Activated CD4-positive, CD25-positive, alpha-beta regulatory T cell (primary cell): ENCODE results near the gene NXPH4.

Source experiments
- DNase-seq, 4 experiments: peaks; one replicate each; lab custom pipeline; 2025; lab: John Stamatoyannopoulos, UW

NXPH4 gene

GRCh38 chr12:57216014-57216911 lies at the start of gene NXPH4:
NXPH4 (plus strand) TSS chr12:57216794; CDS start chr12:57216970, 176 bp downstream.
- peak in 3 of 4 experiments; percentile 21 to 50 (median 36) for DNase-seq

- peak in 1 of 4 experiments; percentile 7 for DNase-seq
Measured at GRCh38 chr12:57166971-57167371, 49.6 kb upstream of the NXPH4 start.

GRCh38 chr12:57168058-57168457 lies 48.5 kb upstream of the NXPH4 start:
- DNase-seq = no peak

GRCh38 chr12:57169046-57169795 lies 47.4 kb upstream of the NXPH4 start:
- DNase-seq = no peak

- no peak for DNase-seq
Measured at GRCh38 chr12:57169969-57170368, 46.6 kb upstream of the NXPH4 start.

- DNase-seq = no peak
Measured at GRCh38 chr12:57170408-57170807, 46.2 kb upstream of the NXPH4 start.

- no peak for DNase-seq
Measured at GRCh38 chr12:57170927-57171326, 45.7 kb upstream of the NXPH4 start.

- no peak for DNase-seq
Measured at GRCh38 chr12:57171668-57172067, 44.9 kb upstream of the NXPH4 start.

- DNase-seq = peak in 1 of 4 experiments; percentile 9
Measured at GRCh38 chr12:57173089-57173488, 43.5 kb upstream of the NXPH4 start.

- no peak for DNase-seq
Measured at GRCh38 chr12:57173683-57174082, 42.9 kb upstream of the NXPH4 start.

GRCh38 chr12:57175428-57176138 lies 41.0 kb upstream of the NXPH4 start:
- DNase-seq = peak in 2 of 4 experiments; percentile 14 to 23

GRCh38 chr12:57176139-57176477 lies 40.5 kb upstream of the NXPH4 start:
- no peak for DNase-seq

GRCh38 chr12:57176846-57177245 lies 39.7 kb upstream of the NXPH4 start:
- DNase-seq = no peak

- DNase-seq = no peak
Measured at GRCh38 chr12:57177354-57177753, 39.2 kb upstream of the NXPH4 start.

- DNase-seq = no peak
Measured at GRCh38 chr12:57178213-57178612, 38.4 kb upstream of the NXPH4 start.

- no peak for DNase-seq
Measured at GRCh38 chr12:57179331-57180086, 37.1 kb upstream of the NXPH4 start.

- no peak for DNase-seq
Measured at GRCh38 chr12:57180321-57180989, 36.1 kb upstream of the NXPH4 start.

- DNase-seq = no peak
Measured at GRCh38 chr12:57181072-57181471, 35.5 kb upstream of the NXPH4 start.

- no peak for DNase-seq
Measured at GRCh38 chr12:57181561-57182155, 34.9 kb upstream of the NXPH4 start.

GRCh38 chr12:57182918-57183575 lies 33.5 kb upstream of the NXPH4 start:
- peak; percentile 67 to 73 (median 69) for DNase-seq
